Neural cell (in vitro differentiated cells): ENCODE measurements around the gene TMEM208. TPM values are rescaled to one million over a fixed set of nuclear protein-coding genes. Genes with fewer than 3 reads are reported as not detected.

Experiments used
- H2AFZ ChIP-seq: fragments of 200-600, 300-800 bp; sonication (generic), shearing (Covaris generic); 2 replicates; pipeline ENCODE4 v1.6.0; 2014; ENCODE audit warnings: low read depth, mild to moderate bottlenecking, antibody characterized with exemption, low read length, moderate library complexity
- H3F3A ChIP-seq: fragments of 200-600 bp; shearing (Covaris generic); 2 replicates; pipeline ENCODE4 v1.6.1; 2016; ENCODE audit warnings: mild to moderate bottlenecking, moderate library complexity, mixed read lengths, antibody characterized with exemption, low read length; ENCODE audit not compliant: insufficient read depth, poor library complexity, severe bottlenecking
- H3K27ac ChIP-seq: fragments of 200-600, 300-800 bp; sonication (generic), shearing (Covaris generic); 2 replicates; pipeline ENCODE4 v1.5.1; 2014; ENCODE audit warnings: mild to moderate bottlenecking, low read length, moderate library complexity
- H3K27me3 ChIP-seq: fragments of 300-800, 200-600 bp; sonication (generic), shearing (Covaris generic); 2 replicates; pipeline ENCODE4 v1.6.0; 2014; ENCODE audit warnings: mild to moderate bottlenecking, low read depth, low read length, moderate library complexity; ENCODE audit not compliant: insufficient read depth
- H3K36me3 ChIP-seq: fragments of 300-800, 200-600 bp; sonication (generic), shearing (Covaris generic); 2 replicates; pipeline ENCODE4 v1.5.1; 2014; ENCODE audit warnings: mild to moderate bottlenecking, antibody characterized with exemption, low read length, moderate library complexity; ENCODE audit not compliant: insufficient read depth
- H3K4me2 ChIP-seq: fragments of 300-800, 200-600 bp; sonication (generic), shearing (Covaris generic); 2 replicates; pipeline ENCODE4 v1.6.0; 2014; ENCODE audit warnings: mild to moderate bottlenecking, low read length
- H3K4me3 ChIP-seq: fragments of 300-800, 200-600 bp; sonication (generic), shearing (Covaris generic); 2 replicates; pipeline ENCODE4 v1.5.1; 2014; ENCODE audit warnings: mild to moderate bottlenecking, low read length, moderate library complexity
- H3K79me2 ChIP-seq: fragments of 200-600 bp; shearing (Covaris generic); replicated peaks from 2 replicates; pipeline ENCODE4 v1.6.0; 2014; ENCODE audit warnings: mild to moderate bottlenecking, low read length, moderate library complexity; ENCODE audit not compliant: insufficient read depth
- H3K9ac ChIP-seq: fragments of 300-800, 200-600 bp; sonication (generic), shearing (Covaris generic); 2 replicates; pipeline ENCODE4 v1.6.1; 2016; ENCODE audit warnings: mild to moderate bottlenecking, low read length, mixed read lengths
- H3K9me2 ChIP-seq: fragments of 200-600 bp; shearing (Covaris generic); 2 replicates; pipeline ENCODE4 v1.6.1; 2016; ENCODE audit warnings: mild to moderate bottlenecking, low read length, mixed read lengths; ENCODE audit not compliant: insufficient read depth
- H3K9me3 ChIP-seq: fragments of 200-600, 300-800 bp; sonication (generic), shearing (Covaris generic); 2 replicates; pipeline ENCODE4 v1.6.1; 2016; ENCODE audit warnings: mild to moderate bottlenecking, mixed run types, low read length, moderate library complexity, mixed read lengths
- H4K20me1 ChIP-seq: fragments of 200-600 bp; shearing (Covaris generic); 2 replicates; pipeline ENCODE4 v1.6.1; 2016; ENCODE audit warnings: mild to moderate bottlenecking, mixed run types; ENCODE audit not compliant: insufficient read depth
- CTCF ChIP-seq: fragments of 450-650 bp; IDR thresholded peaks from 2 replicates; pipeline ENCODE4 v1.5.1; 2014; ENCODE audit warnings: antibody characterized with exemption, mild to moderate bottlenecking, moderate library complexity; ENCODE audit not compliant: poor library complexity, severe bottlenecking
- EP300 ChIP-seq: fragments of 450-650 bp; conservative IDR thresholded peaks from 2 replicates; pipeline ENCODE4 v1.6.1; 2014; ENCODE audit warnings: antibody characterized with exemption, mild to moderate bottlenecking, moderate library complexity; ENCODE audit not compliant: poor library complexity, severe bottlenecking
- MXI1 ChIP-seq: fragments of 450-650 bp; conservative IDR thresholded peaks from 2 replicates; pipeline ENCODE4 v1.6.1; 2014; ENCODE audit warnings: antibody characterized with exemption, mild to moderate bottlenecking; ENCODE audit not compliant: poor library complexity, severe bottlenecking
- POLR2AphosphoS5 ChIP-seq: IDR thresholded peaks from 2 replicates; pipeline ENCODE4 v1.6.1; 2012
- RAD21 ChIP-seq: fragments of 450-650 bp; conservative IDR thresholded peaks from 2 replicates; pipeline ENCODE4 v1.6.1; 2014; ENCODE audit warnings: antibody characterized with exemption, mild to moderate bottlenecking, moderate library complexity
- REST ChIP-seq: IDR thresholded peaks from 2 replicates; pipeline ENCODE4 v1.6.1; 2012; ENCODE audit warnings: borderline replicate concordance
- SMC3 ChIP-seq: fragments of 450-650 bp; conservative IDR thresholded peaks from 2 replicates; pipeline ENCODE4 v1.6.1; 2014; ENCODE audit warnings: antibody characterized with exemption, mild to moderate bottlenecking, moderate library complexity; ENCODE audit not compliant: poor library complexity
- polyA plus RNA-seq: library from polyadenylated mRNA; depleted of rRNA; stranded (reverse); fragments of >200 nt; gene quantifications from 2 replicates; pipeline ENCODE4 v1.2.3, GENCODE V29; 2014

The TMEM208 gene
- polyA plus RNA-seq, 1 donor from 2014 or later = 53.5 TPM

DNA sequence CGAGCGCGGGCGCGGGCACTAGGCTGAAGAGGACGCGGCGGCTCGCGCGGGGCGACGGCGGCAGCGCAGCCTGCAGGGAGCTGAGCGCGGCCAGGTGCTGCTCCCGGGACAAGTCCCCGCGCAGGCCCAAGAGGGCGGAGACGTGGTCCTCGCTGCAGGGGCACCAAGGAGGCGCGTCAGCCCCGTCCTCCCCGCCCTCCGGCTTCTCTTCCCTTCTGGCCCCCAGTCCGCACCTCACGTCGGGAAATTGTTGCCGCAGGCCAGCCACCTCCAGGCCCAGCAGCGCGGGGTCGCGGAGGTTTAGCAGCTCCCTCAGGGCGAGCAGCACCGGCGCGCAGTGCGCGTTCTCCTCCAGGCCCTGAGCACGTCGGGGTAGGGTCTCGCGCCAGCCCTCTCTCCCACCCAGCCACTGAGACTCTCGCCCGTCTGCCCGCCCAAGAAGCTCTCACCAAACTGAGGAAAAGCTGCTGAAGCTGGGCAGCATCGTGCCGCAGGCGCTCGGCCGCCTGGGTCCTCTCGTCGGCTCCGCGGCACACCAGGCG, 42.4 kb upstream of the TMEM208 start:
- Histone ChIP-seq H3F3A (no peaks in the 10 kb centered on the region), H3K27me3 (peaks cover 6% of the 10 kb centered on the region), H3K4me2 (peak overlapping the region; percentile 22), H3K9me2 (no peaks in the 10 kb centered on the region), H3K9me3 (no peaks in the 10 kb centered on the region), H3K9ac (peak overlapping the region; percentile 94), H3K27ac (peak overlapping the region; percentile 93), H4K20me1 (no peaks in the 10 kb centered on the region), H2AFZ (peak overlapping the region; percentile 59), H3K4me3 (peak overlapping the region; percentile 91), H3K79me2 (peaks cover 24% of the 10 kb centered on the region), H3K36me3 (no peaks in the 10 kb centered on the region)
- TF ChIP-seq REST (no peak), RAD21 (no peak), SMC3 (peak; percentile 7), MXI1 (peak; percentile 31)

- no peak for TF ChIP-seq EP300
- peak; percentile 72 for TF ChIP-seq CTCF
- TF ChIP-seq POLR2AphosphoS5 = no peak
- TF ChIP-seq REST = no peak
- peak; percentile 56 for TF ChIP-seq RAD21
- peak; percentile 78 for TF ChIP-seq SMC3
- no peaks in the 10 kb centered on the region for H3K9me2 ChIP-seq
- no peaks in the 10 kb centered on the region for H4K20me1 ChIP-seq
- H3K36me3 ChIP-seq = no peaks in the 10 kb centered on the region
- H3K4me2 ChIP-seq = no peak overlapping the region
- no peak overlapping the region for H2AFZ ChIP-seq
- H3K9me3 ChIP-seq = no peaks in the 10 kb centered on the region
- H3F3A ChIP-seq = no peaks in the 10 kb centered on the region
- H3K79me2 ChIP-seq = peaks cover 24% of the 10 kb centered on the region
- peak overlapping the region; percentile 91 for H3K4me3 ChIP-seq
- H3K9ac ChIP-seq = peak overlapping the region; percentile 94
- H3K27me3 ChIP-seq = no peaks in the 10 kb centered on the region
- H3K27ac ChIP-seq = peak overlapping the region; percentile 93
Observed at GRCh38 chr16:67184995-67185650, 41.8 kb upstream of the TMEM208 start.
